Astrocyte (in vitro differentiated cells and primary cell): ENCODE measurements around the gene ADRA2C.

Experiments
- CTCF ChIP-seq: IDR thresholded peaks from 2 replicates; pipeline ENCODE4 v1.5.1; 2011; ENCODE audit warnings: low read depth, mild to moderate bottlenecking, inconsistent platforms, low read length, moderate library complexity; ENCODE audit not compliant: insufficient read depth
- EZH2 ChIP-seq: IDR thresholded peaks from 2 replicates; pipeline ENCODE4 v1.6.1; 2012; ENCODE audit warnings: mild to moderate bottlenecking, low read length, inconsistent platforms; ENCODE audit not compliant: insufficient read depth

DNA sequence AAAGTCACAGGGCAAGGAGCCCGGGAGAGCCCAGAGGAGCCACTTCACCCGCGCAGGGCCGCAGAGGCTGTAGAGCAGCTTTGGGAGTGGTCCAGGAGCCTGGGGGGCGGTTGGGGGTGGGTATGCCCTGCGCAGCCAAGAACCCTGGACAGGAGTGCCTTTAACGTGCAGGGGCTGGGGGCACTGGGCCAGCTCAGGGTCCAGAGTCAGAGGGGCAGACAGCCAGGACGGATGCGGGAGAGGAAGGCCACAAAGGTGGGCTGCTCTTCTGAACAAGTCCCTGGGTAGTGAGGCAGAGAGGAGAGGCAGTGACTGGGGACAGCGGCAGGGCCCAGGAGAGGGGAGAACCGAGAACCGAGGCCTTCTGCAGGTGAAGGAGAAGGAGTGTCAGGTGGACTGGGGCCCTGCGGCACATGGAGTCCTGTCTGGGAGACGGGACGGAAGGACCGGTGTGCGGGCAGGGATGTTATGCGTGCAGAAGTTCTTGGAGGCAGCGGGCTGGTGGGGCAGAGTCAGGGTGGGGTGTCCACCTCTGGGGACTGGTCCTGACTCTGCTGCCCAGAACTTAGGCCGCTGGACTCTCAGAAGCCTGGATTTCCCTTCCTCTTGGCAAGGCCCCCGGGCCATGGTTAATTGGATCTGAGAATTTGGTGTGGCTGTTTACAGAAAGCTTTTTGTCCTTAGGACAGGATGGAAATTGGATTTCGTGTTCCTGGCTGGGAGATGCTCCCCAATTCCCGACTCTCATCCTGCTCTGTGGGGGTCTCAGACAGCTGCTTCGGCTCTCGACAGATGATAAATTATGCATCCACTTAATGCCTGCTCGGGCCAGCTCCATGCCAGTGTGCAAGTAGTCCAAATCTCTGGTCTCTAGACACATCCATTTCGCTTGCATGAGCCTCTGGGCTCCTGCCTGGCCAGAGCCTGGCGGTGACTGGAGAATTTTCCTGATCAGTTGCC is 31.9 kb downstream of the ADRA2C start:
- TF ChIP-seq CTCF (no peak), EZH2 (no peak)
